SH-SY5Y (cell line): Measurements from ENCODE around the gene NGRN.

Experiments used
- GATA2 ChIP-seq: IDR thresholded peaks from 2 replicates; pipeline ENCODE4 v1.6.1; 2011; ENCODE audit warnings: mild to moderate bottlenecking, low read depth, low read length
- GATA3 ChIP-seq: IDR thresholded peaks from 2 replicates; pipeline ENCODE4 v1.6.1; 2011; ENCODE audit warnings: low read depth, mild to moderate bottlenecking, low read length, moderate library complexity

- TF ChIP-seq GATA2 (no peak), GATA3 (no peak)
Measured at GRCh38 chr15:90227816-90228772, 37.4 kb upstream of the NGRN start.
